CD4-positive, alpha-beta T cell (primary cell): ENCODE data around the gene NUMBL. TPM values are rescaled to one million over a fixed set of nuclear protein-coding genes. Genes with fewer than 3 reads are reported as not detected.
A peak's percentile ranks its signal among the peaks of the same experiment; 100 is the strongest.

ENCODE experiments used
- ATAC-seq: fragments of 200-7000 bp; cut with Tn5 transposase; one replicate; pipeline ENCODE4 v1.10.0; 2022; ENCODE audit warnings: mild to moderate bottlenecking; ENCODE audit not compliant: poor library complexity
- CTCF ChIA-PET: fragments of 350-600 bp; sonication (Branson Sonifier 250); formaldehyde crosslinking; loops from one replicate; lab custom pipeline; 2021; ENCODE audit warnings: antibody characterized with exemption, inconsistent platforms; lab: Charles Lee
- POLR2A ChIA-PET: fragments of 350-600 bp; sonication (Branson Sonifier 250); formaldehyde crosslinking; loops from one replicate; lab custom pipeline; 2021; ENCODE audit warnings: antibody characterized with exemption, inconsistent platforms; lab: Charles Lee
- DNase-seq, 14 experiments: peaks; one replicate each; pipeline ENCODE4 v3.0.0-alpha.2; 2013 to 2020; ENCODE audit warnings: mixed read lengths in 2 of 14
- H3K27ac ChIP-seq, 2 donors: one replicate each; pipeline versions ENCODE4 v1.5.1 to v1.7.0; 2013; ENCODE audit warnings: low read length in 2 of 2, low read depth in 1 of 2, mild to moderate bottlenecking in 1 of 2
- H3K27me3 ChIP-seq, 2 experiments: 1 replicate in 1 of 2; 2 replicates in 1 of 2; pipeline versions ENCODE4 v1.6.1 to v1.7.0; 2013; ENCODE audit warnings: low read length in 2 of 2, control low read depth in 1 of 2, mild to moderate bottlenecking in 1 of 2, moderate library complexity in 1 of 2; ENCODE audit not compliant: insufficient read depth in 2 of 2, control insufficient read depth in 1 of 2
- H3K36me3 ChIP-seq: one replicate; pipeline ENCODE4 v1.6.1; 2013; ENCODE audit warnings: low read length, control low read depth; ENCODE audit not compliant: insufficient read depth
- H3K4me1 ChIP-seq: one replicate; pipeline ENCODE4 v1.6.1; 2013; ENCODE audit warnings: low read length, control low read depth; ENCODE audit not compliant: insufficient read depth
- H3K4me3 ChIP-seq: one replicate; pipeline ENCODE4 v1.5.1; 2013; ENCODE audit warnings: mild to moderate bottlenecking, low read length, moderate library complexity
- H3K9me3 ChIP-seq, 2 experiments: 1 replicate in 1 of 2; 2 replicates in 1 of 2; pipeline versions ENCODE4 v1.6.1 to v1.7.0; 2013; ENCODE audit warnings: low read length in 2 of 2, mild to moderate bottlenecking in 2 of 2, control low read depth in 1 of 2, moderate library complexity in 1 of 2; ENCODE audit not compliant: control insufficient read depth in 1 of 2, insufficient read depth in 1 of 2
- H3K27ac Mint-ChIP-seq: one replicate; pipeline ENCODE4 v1.8.0; 2020; ENCODE audit warnings: mixed read lengths
- H3K27me3 Mint-ChIP-seq: one replicate; pipeline ENCODE4 v1.8.0; 2021; ENCODE audit warnings: mixed read lengths
- H3K36me3 Mint-ChIP-seq: one replicate; pipeline ENCODE4 v1.8.0; 2021; ENCODE audit warnings: low read depth, mixed read lengths
- H3K4me1 Mint-ChIP-seq: one replicate; pipeline ENCODE4 v1.8.0; 2021; ENCODE audit warnings: low read depth, mixed read lengths
- H3K4me3 Mint-ChIP-seq: one replicate; pipeline ENCODE4 v1.8.0; 2020; ENCODE audit warnings: mild to moderate bottlenecking, mixed read lengths
- H3K9me3 Mint-ChIP-seq: one replicate; pipeline ENCODE4 v1.8.0; 2020; ENCODE audit warnings: mixed read lengths
- CTCF ChIP-seq: fragments of 200-600 bp; IDR thresholded peaks from one replicate; pipeline ENCODE4 v1.8.0; 2022; ENCODE audit warnings: antibody characterized with exemption, mild to moderate bottlenecking
- intact Hi-C, 2 experiments: fragments of 100-400 bp; cut with DNase I in 1 of 2; cut with micrococcal nuclease in 1 of 2; formaldehyde crosslinking; loops; one replicate each; pipeline versions ENCODE4 v1.15.1 to v1.9.0; 2023 to 2025; cut with DNase I, micrococcal nuclease
- total RNA-seq, 174 experiments: library from RNA in 2 of 174; stranded (reverse) in 2 of 174; gene quantifications; one replicate each; pipeline ENCODE4 v1.2.3 and lab custom pipeline; 2021 to 2026

Gene NUMBL
- total RNA-seq, 2 experiments from 2014 or later = 5.2 to 5.4 TPM

DNA sequence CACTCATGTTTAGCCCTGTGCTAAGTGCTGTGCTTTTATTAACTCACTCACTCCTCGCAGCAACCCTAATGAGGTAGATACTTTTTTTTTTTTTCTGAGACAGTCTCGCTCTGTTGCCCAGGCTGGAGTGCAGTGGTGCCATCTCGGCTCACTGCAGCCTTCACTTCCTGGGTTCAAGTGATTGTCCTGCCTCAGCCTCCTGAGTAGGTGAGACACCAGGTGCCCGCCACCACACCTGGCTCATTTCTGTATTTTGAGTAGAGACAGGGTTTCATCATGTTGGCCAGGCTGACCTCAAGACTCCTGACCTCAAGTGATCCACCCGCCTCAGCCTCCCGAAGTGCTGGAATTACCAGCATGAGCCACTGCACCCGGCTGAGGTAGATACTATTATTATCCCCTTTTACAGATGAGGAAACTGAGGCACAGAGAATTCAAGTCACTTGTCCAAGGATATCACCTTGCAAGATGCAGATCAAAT is 29.0 kb upstream of the NUMBL start:
- peak overlapping the region; percentile 89 for H3K4me3 ChIP-seq

GRCh38 chr19:40718774-40719391 is 28.4 kb upstream of the NUMBL start:
- Histone ChIP-seq H3K27me3 (no peaks in the 10 kb centered on the region), H3K4me3 (peak overlapping the region; percentile 89), H3K9me3 (no peaks in the 10 kb centered on the region), H3K4me1 (peaks cover 67% of the 10 kb centered on the region), H3K36me3 (peaks cover 3% of the 10 kb centered on the region), H3K27ac (no peak overlapping the region)
- intact Hi-C loops = loop anchor here (1.0 to 10.0 kb wide), 3 partner anchors 30 to 548 kb away; no protein-coding TSS in a partner anchor
- H3K9me3 Mint-ChIP-seq = no peaks in the 10 kb centered on the region
- ATAC-seq = no peak
- no peaks in the 10 kb centered on the region for H3K27me3 Mint-ChIP-seq
- H3K36me3 Mint-ChIP-seq = peaks cover 49% of the 10 kb centered on the region
- ChIA-PET POLR2A (interaction anchor here (0.6 to 1.0 kb wide), 2 partner anchors 15 to 56 kb away, joined by 3 to 4 read pairs; no protein-coding TSS in a partner anchor), CTCF (no interaction called here)
- H3K4me1 Mint-ChIP-seq = peaks cover 70% of the 10 kb centered on the region
- H3K27ac Mint-ChIP-seq = peak overlapping the region; percentile 82
- peak in 2 of 14 experiments; percentile 11 to 31 for DNase-seq
- TF ChIP-seq CTCF = no peak
- H3K4me3 Mint-ChIP-seq = peak overlapping the region; percentile 94

More for the DNA sequence above, 29.0 kb upstream of the NUMBL start:
- Histone ChIP-seq H3K27me3 (no peaks in the 10 kb centered on the region), H3K4me1 (peaks cover 61% of the 10 kb centered on the region), H3K27ac (no peak overlapping the region), H3K36me3 (peaks cover 5% of the 10 kb centered on the region), H3K9me3 (no peaks in the 10 kb centered on the region)
- no peaks in the 10 kb centered on the region for H3K9me3 Mint-ChIP-seq
- H3K4me3 Mint-ChIP-seq = peak overlapping the region; percentile 59
- H3K36me3 Mint-ChIP-seq = peaks cover 52% of the 10 kb centered on the region
- ChIA-PET CTCF (no interaction called here), POLR2A (interaction anchor here (0.6 to 1.0 kb wide), 2 partner anchors 15 to 56 kb away, joined by 3 to 4 read pairs; no protein-coding TSS in a partner anchor)
- intact Hi-C loops = loop anchor here (5.0 to 10.0 kb wide), 2 partner anchors 55 to 548 kb away; no protein-coding TSS in a partner anchor
- H3K27me3 Mint-ChIP-seq = no peaks in the 10 kb centered on the region
- no peak for DNase-seq
- H3K27ac Mint-ChIP-seq = no peak overlapping the region
- ATAC-seq = no peak
- TF ChIP-seq CTCF = no peak
- H3K4me1 Mint-ChIP-seq = peaks cover 66% of the 10 kb centered on the region

DNA sequence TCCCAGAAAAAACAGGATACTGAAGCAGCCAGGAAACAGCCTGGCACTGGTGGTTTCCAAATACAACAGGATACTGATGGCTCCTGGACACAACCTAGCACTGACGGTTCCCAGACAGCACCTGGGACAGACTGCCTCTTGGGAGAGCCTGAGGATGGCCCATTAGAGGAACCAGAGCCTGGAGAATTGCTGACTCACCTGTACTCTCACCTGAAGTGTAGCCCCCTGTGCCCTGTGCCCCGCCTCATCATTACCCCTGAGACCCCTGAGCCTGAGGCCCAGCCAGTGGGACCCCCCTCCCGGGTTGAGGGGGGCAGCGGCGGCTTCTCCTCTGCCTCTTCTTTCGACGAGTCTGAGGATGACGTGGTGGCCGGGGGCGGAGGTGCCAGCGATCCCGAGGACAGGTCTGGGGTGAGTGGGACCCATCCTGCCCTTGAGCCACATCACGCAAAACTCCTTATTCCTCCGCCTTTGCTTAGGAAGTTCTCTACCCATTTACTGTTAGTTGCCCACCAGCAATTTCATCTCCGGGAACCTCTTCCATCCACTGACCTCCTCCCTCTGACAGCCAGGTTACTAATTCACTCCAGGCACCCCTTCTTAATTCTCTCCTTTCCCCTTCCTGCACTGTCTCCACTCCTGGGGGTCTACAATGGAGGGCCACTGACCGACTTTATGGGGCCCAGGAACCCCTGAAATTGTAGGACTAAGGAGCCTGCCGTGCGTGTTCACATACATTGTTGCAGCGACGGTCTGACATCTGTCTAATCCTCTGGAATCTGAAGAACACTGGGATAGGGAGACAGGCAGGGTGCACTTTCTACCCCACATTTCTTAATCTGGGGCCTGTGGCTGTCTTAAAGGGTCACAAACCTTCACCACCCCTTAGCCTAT is 27.7 kb upstream of the NUMBL start:
- H3K27me3 ChIP-seq = no peaks in the 10 kb centered on the region
- peaks cover 70% of the 10 kb centered on the region for H3K4me1 ChIP-seq
- TF ChIP-seq CTCF = no peak
- peaks cover 74% of the 10 kb centered on the region for H3K4me1 Mint-ChIP-seq
- H3K27me3 Mint-ChIP-seq = no peaks in the 10 kb centered on the region
- H3K9me3 ChIP-seq = no peaks in the 10 kb centered on the region
- ChIA-PET CTCF (no interaction called here), POLR2A (interaction anchor here (1.0 to 2.4 kb wide), 5 partner anchors 24 to 55 kb away, joined by 3 to 22 read pairs (median 4); partner anchors contain the start of genes ACTMAP and SNRPA)
- H3K4me3 Mint-ChIP-seq = peak overlapping the region; percentile 94
- peak overlapping the region; percentile 94 for H3K27ac Mint-ChIP-seq
- H3K4me3 ChIP-seq = peak overlapping the region; percentile 89
- intact Hi-C loops = loop anchor here (1.0 to 10.0 kb wide), 7 partner anchors 27 to 549 kb away; partner anchors contain the start of genes ACTMAP (in 1 of the 2), EGLN2 (in 1 of the 2), NUMBL (in 1 of the 2) and SNRPA (in 1 of the 2)
- no peaks in the 10 kb centered on the region for H3K9me3 Mint-ChIP-seq
- H3K36me3 Mint-ChIP-seq = peaks cover 46% of the 10 kb centered on the region
- peaks cover 3% of the 10 kb centered on the region for H3K36me3 ChIP-seq
- H3K27ac ChIP-seq = no peak overlapping the region
- peak in 2 of 14 experiments; percentile 20 to 32 for DNase-seq
- ATAC-seq = no peak
